NCI-H345 (cell line): Measurements from ENCODE around the gene TMEM154.
A peak's percentile ranks its signal among the peaks of the same experiment; 100 is the strongest.

Experiments used
- DNase-seq: peaks from one replicate; lab custom pipeline; 2025; lab: John Stamatoyannopoulos, UW

TMEM154 gene

GRCh38 chr4:152679414-152680281 lies at the start of gene TMEM154:
Gene TMEM154, minus strand, starts transcription at chr4:152679997. Its CDS starts 64 bp downstream, at chr4:152679933.
- DNase-seq: peak; percentile 57

- no peak for DNase-seq
These were observed 49.7 kb upstream of the TMEM154 start for GRCh38 chr4:152729466-152729865.

- DNase-seq: no peak
These were observed 48.5 kb upstream of the TMEM154 start for GRCh38 chr4:152728343-152728742.

GRCh38 chr4:152727784-152728183 lies 48.0 kb upstream of the TMEM154 start:
- DNase-seq: no peak

- DNase-seq: no peak
These were observed 44.7 kb upstream of the TMEM154 start for GRCh38 chr4:152724494-152724893.

- no peak for DNase-seq
These were observed 43.4 kb upstream of the TMEM154 start for GRCh38 chr4:152723236-152723635.

GRCh38 chr4:152719801-152720556 lies 40.2 kb upstream of the TMEM154 start:
- no peak for DNase-seq

- DNase-seq: no peak
These were observed 39.5 kb upstream of the TMEM154 start for GRCh38 chr4:152719291-152719690.

- DNase-seq: no peak
These were observed 35.3 kb upstream of the TMEM154 start for GRCh38 chr4:152715076-152715475.

- no peak for DNase-seq
These were observed 34.3 kb upstream of the TMEM154 start for GRCh38 chr4:152713951-152714705.

- DNase-seq: no peak
These were observed 30.1 kb upstream of the TMEM154 start for GRCh38 chr4:152709675-152710438.

GRCh38 chr4:152708796-152709195 lies 29.0 kb upstream of the TMEM154 start:
- DNase-seq: no peak

GRCh38 chr4:152708361-152708760 lies 28.6 kb upstream of the TMEM154 start:
- no peak for DNase-seq

GRCh38 chr4:152707632-152708031 lies 27.8 kb upstream of the TMEM154 start:
- DNase-seq: no peak

GRCh38 chr4:152705903-152706302 lies 26.1 kb upstream of the TMEM154 start:
- DNase-seq: no peak

- DNase-seq: no peak
These were observed 25.0 kb upstream of the TMEM154 start for GRCh38 chr4:152704788-152705187.

GRCh38 chr4:152700151-152700550 lies 20.4 kb upstream of the TMEM154 start:
- DNase-seq: no peak

GRCh38 chr4:152699313-152699712 lies 19.5 kb upstream of the TMEM154 start:
- no peak for DNase-seq

GRCh38 chr4:152698089-152698499 lies 18.3 kb upstream of the TMEM154 start:
- DNase-seq: no peak

GRCh38 chr4:152697284-152698088 lies 17.7 kb upstream of the TMEM154 start:
- DNase-seq: no peak

GRCh38 chr4:152696764-152697261 lies 17.0 kb upstream of the TMEM154 start:
- no peak for DNase-seq
